SKM-1 treated with dmso at 0.1 percent for 144 hours (cell line): Measurements from ENCODE around the gene GABARAPL1.

Experiments
- DNase-seq: peaks from one replicate; lab custom pipeline; 2025; ENCODE audit not compliant: unreplicated experiment; lab: John Stamatoyannopoulos, UW

GABARAPL1 gene

GRCh38 chr12:10226731-10227130 lies 14.1 kb downstream of the GABARAPL1 start:
- DNase-seq: no peak

GRCh38 chr12:10227648-10228047 lies 15.0 kb downstream of the GABARAPL1 start:
- no peak for DNase-seq

GRCh38 chr12:10234562-10234961 lies 21.9 kb downstream of the GABARAPL1 start:
- DNase-seq: no peak

- DNase-seq: peak; percentile 32
These were observed 23.3 kb downstream of the GABARAPL1 start for GRCh38 chr12:10235761-10236631.

- DNase-seq: no peak
These were observed 24.0 kb downstream of the GABARAPL1 start for GRCh38 chr12:10236720-10237119.

GRCh38 chr12:10238526-10238925 lies 25.8 kb downstream of the GABARAPL1 start:
- no peak for DNase-seq

GRCh38 chr12:10241290-10241689 lies 28.6 kb downstream of the GABARAPL1 start:
- no peak for DNase-seq

- no peak for DNase-seq
These were observed 29.1 kb downstream of the GABARAPL1 start for GRCh38 chr12:10241727-10242126.

GRCh38 chr12:10242539-10242938 lies 29.9 kb downstream of the GABARAPL1 start:
- DNase-seq: no peak

GRCh38 chr12:10243818-10244520 lies 31.3 kb downstream of the GABARAPL1 start:
- DNase-seq: peak; percentile 27

GRCh38 chr12:10247436-10248058 lies 34.9 kb downstream of the GABARAPL1 start:
- no peak for DNase-seq

GRCh38 chr12:10249690-10250455 lies 37.2 kb downstream of the GABARAPL1 start:
- DNase-seq: no peak

- no peak for DNase-seq
These were observed 39.0 kb downstream of the GABARAPL1 start for GRCh38 chr12:10251669-10252068.

GRCh38 chr12:10252201-10252600 lies 39.5 kb downstream of the GABARAPL1 start:
- no peak for DNase-seq

- DNase-seq: no peak
These were observed 43.4 kb downstream of the GABARAPL1 start for GRCh38 chr12:10256064-10256463.

- no peak for DNase-seq
These were observed 48.2 kb downstream of the GABARAPL1 start for GRCh38 chr12:10260927-10261326.

GRCh38 chr12:10268037-10268436 lies 55.4 kb downstream of the GABARAPL1 start:
- DNase-seq: no peak

- DNase-seq: no peak
These were observed 59.8 kb downstream of the GABARAPL1 start for GRCh38 chr12:10272467-10272866.
